Measurements from ENCODE around the gene TUBB1. TPM values are rescaled to one million over a fixed set of nuclear protein-coding genes. Genes with fewer than 3 reads are reported as not detected.

TUBB1 gene
- total and polyA plus RNA-seq, 2 of the 13 experiments (the other 11 are each of a cell fraction or from before 2014, with no cell fraction given): 0.11 to 57.6 TPM

- no TSS peak for BruUV-seq (replicated peaks)
- CTCF ChIA-PET (ENCODE audit: low intra/inter-chr PET ratio, low total read pairs): no interaction called here
- intact Hi-C loops (cut with micrococcal nuclease; ENCODE audit: unreplicated experiment): no loop called here
These were observed 33.6 kb upstream of the TUBB1 start for GRCh38 chr20:58985656-58986055.

More at GRCh38 chr20:58985656-58986055, 33.6 kb upstream of the TUBB1 start:
- peaks cover 37 to 54% of the 10 kb centered on the region in 2 experiments for H3K36me3 ChIP-seq (replicated peaks in 1 of 2; ENCODE audit: control insufficient read depth in 1 of 2, insufficient read depth in 2 of 2, low read length in 2 of 2)
- in situ Hi-C loops (cut with HindIII; ENCODE audit: extremely low pct_ligation_motif_present, low pct_unique_long_range_greater_than_20kb): no loop called here
- no peaks in the 10 kb centered on the region for H3K9me3 ChIP-seq (ENCODE audit: low read length)
- no peak for FAIRE-seq
- no peak overlapping the region for H2AFZ ChIP-seq (ENCODE audit: low read length)
- H3K4me3 ChIP-seq (replicated peaks in 1 of 3; ENCODE audit: insufficient read depth in 1 of 3, low read depth in 2 of 3, low read length in 3 of 3): no peak overlapping the region
- H3K27me3 ChIP-seq (ENCODE audit: control insufficient read depth in 1 of 2, insufficient read depth in 2 of 2, low read length in 2 of 2): no peaks in the 10 kb centered on the region; a peak in 1 of 5 replicates
- no peak for ATAC-seq
- DNase-seq (ENCODE audit: low spot score): no peak
- H3K27ac ChIP-seq (ENCODE audit: extremely low read length, insufficient read depth, low read length): no peak overlapping the region
- peaks cover 21% of the 10 kb centered on the region for H4K20me1 ChIP-seq (ENCODE audit: insufficient read depth, low read length)
- peaks cover 49% of the 10 kb centered on the region for H3K79me2 ChIP-seq (ENCODE audit: insufficient read depth, low read length)
- H3K9ac ChIP-seq (ENCODE audit: insufficient read depth, low read depth, low read length): no peak overlapping the region
- H3K4me1 ChIP-seq (ENCODE audit: insufficient read depth, low read length): peaks cover 65% of the 10 kb centered on the region
- POLR2A ChIA-PET: interaction anchor here (1.2 kb wide), 1 partner anchor 47 kb away, joined by 3 read pairs; the partner anchor contains the start of gene ATP5F1E
- 97% methylated on average over 5 of the region's 5 CpGs for WGBS (ENCODE audit: low lambda C conversion rate)
- no peak for TF ChIP-seq BRCA1 (CRISPR knock-in tag; IDR thresholded peaks at IDR 0.05)
- no peak for TF ChIP-seq ZNF281 (CRISPR knock-in tag; IDR thresholded peaks at IDR 0.05; ENCODE audit: borderline replicate concordance)
- no peak for TF ChIP-seq NR2F2 (IDR thresholded peaks at IDR 0.05; ENCODE audit: borderline replicate concordance, low read depth)
- TF ChIP-seq HNF4A (CRISPR knock-in tag; IDR thresholded peaks at IDR 0.05): 0 out of 2 replicates have a peak, but pooled peaks have one; percentile 1
- no peak overlapping the region for H3K4me2 ChIP-seq (ENCODE audit: low read depth, low read length)
